DLD1 (cell line): ENCODE data around the gene SH3RF1.

Source experiments
- in situ Hi-C: cut with HindIII; loops from 2 replicates; pipeline ENCODE4 v1.10.0; 2017; ENCODE audit warnings: low sequenced_read_pairs

The SH3RF1 gene

GRCh38 chr4:169252339-169253112 is 18.2 kb downstream of the SH3RF1 start:
- in situ Hi-C loops: no loop called here

- in situ Hi-C loops: no loop called here
These were observed 19.2 kb downstream of the SH3RF1 start for GRCh38 chr4:169251291-169252235.

- in situ Hi-C loops: no loop called here
These were observed 20.0 kb downstream of the SH3RF1 start for GRCh38 chr4:169250796-169251195.

GRCh38 chr4:169249999-169250398 is 20.8 kb downstream of the SH3RF1 start:
- in situ Hi-C loops: no loop called here

- in situ Hi-C loops: no loop called here
These were observed 21.4 kb downstream of the SH3RF1 start for GRCh38 chr4:169249214-169249973.

GRCh38 chr4:169248645-169249044 is 22.1 kb downstream of the SH3RF1 start:
- in situ Hi-C loops: no loop called here

- in situ Hi-C loops: no loop called here
These were observed 23.8 kb downstream of the SH3RF1 start for GRCh38 chr4:169246957-169247396.

GRCh38 chr4:169246279-169246678 is 24.5 kb downstream of the SH3RF1 start:
- in situ Hi-C loops: no loop called here

- in situ Hi-C loops: no loop called here
These were observed 25.7 kb downstream of the SH3RF1 start for GRCh38 chr4:169245061-169245460.

GRCh38 chr4:169243825-169244609 is 26.7 kb downstream of the SH3RF1 start:
- in situ Hi-C loops: no loop called here

- in situ Hi-C loops: no loop called here
These were observed 29.3 kb downstream of the SH3RF1 start for GRCh38 chr4:169241464-169241863.

GRCh38 chr4:169239221-169239905 is 31.4 kb downstream of the SH3RF1 start:
- in situ Hi-C loops: no loop called here

GRCh38 chr4:169238445-169238844 is 32.3 kb downstream of the SH3RF1 start:
- in situ Hi-C loops: no loop called here

GRCh38 chr4:169236873-169237626 is 33.7 kb downstream of the SH3RF1 start:
- in situ Hi-C loops: no loop called here

- in situ Hi-C loops: no loop called here
These were observed 34.7 kb downstream of the SH3RF1 start for GRCh38 chr4:169236078-169236477.

GRCh38 chr4:169234137-169234855 is 36.5 kb downstream of the SH3RF1 start:
- in situ Hi-C loops: no loop called here

- in situ Hi-C loops: no loop called here
These were observed 37.1 kb downstream of the SH3RF1 start for GRCh38 chr4:169233691-169234090.

GRCh38 chr4:169231647-169232262 is 39.0 kb downstream of the SH3RF1 start:
- in situ Hi-C loops: no loop called here
